Endothelial cell of umbilical vein (primary cell): ENCODE data around the gene LRRC66. TPM values are rescaled to one million over a fixed set of nuclear protein-coding genes. Genes with fewer than 3 reads are reported as not detected.

Experiments
- BruUV-seq: library from RNA; stranded (reverse); fragments of 400-500 nt; replicated peaks from 2 replicates; lab custom pipeline; 2021; lab: Mats Ljungman, UMichigan
- CTCF ChIA-PET: fragments of 300-600, 350-600 bp; sonication (Branson Sonifier 250); formaldehyde crosslinking; loops from one replicate; lab custom pipeline; 2021; ENCODE audit warnings: antibody characterized with exemption, inconsistent platforms; lab: Charles Lee
- POLR2A ChIA-PET: fragments of 300-600, 350-600 bp; sonication (Branson Sonifier 250); formaldehyde crosslinking; loops from one replicate; lab custom pipeline; 2021; ENCODE audit warnings: antibody characterized with exemption, inconsistent platforms; lab: Charles Lee
- DNase-seq: peaks from one replicate; pipeline ENCODE4 v3.0.0-alpha.2; 2011; ENCODE audit warnings: low read depth, low spot score
- FAIRE-seq: peaks from 2 replicates; lab custom pipeline; 2011; peaks lifted over from hg19 to GRCh38; lab: Jason Lieb, UNC
- H2AFZ ChIP-seq: 2 replicates; pipeline ENCODE4 v1.6.0; 2012; ENCODE audit warnings: low read depth, low read length, control low read depth, inconsistent platforms
- H3K27ac ChIP-seq: 2 replicates; pipeline ENCODE4 v1.5.1; 2011; ENCODE audit warnings: low read depth, mild to moderate bottlenecking, control low read depth, low read length, moderate library complexity; ENCODE audit not compliant: insufficient read depth
- H3K27me3 ChIP-seq, 2 experiments: 2 replicates each; pipeline versions ENCODE4 v1.6.0 to v1.6.1; 2011; ENCODE audit warnings: low read length in 2 of 2, mixed read lengths in 1 of 2; ENCODE audit not compliant: control insufficient read depth in 2 of 2, insufficient read depth in 2 of 2
- H3K36me3 ChIP-seq, 2 experiments: 2 replicates in 1 of 2; 3 replicates in 1 of 2; pipeline ENCODE4 v1.5.1; 2011; ENCODE audit warnings: low read length in 2 of 2, mild to moderate bottlenecking in 1 of 2, moderate library complexity in 1 of 2; ENCODE audit not compliant: control insufficient read depth in 2 of 2, insufficient read depth in 2 of 2; ENCODE audit errors: extremely low read depth in 1 of 2
- H3K4me1 ChIP-seq: 3 replicates; pipeline ENCODE4 v1.5.1; 2011; ENCODE audit warnings: mild to moderate bottlenecking, low read length; ENCODE audit not compliant: control insufficient read depth, insufficient read depth; ENCODE audit errors: extremely low read depth
- H3K4me2 ChIP-seq: 2 replicates; pipeline ENCODE4 v1.6.1; 2011; ENCODE audit warnings: low read length, control low read depth, mixed read lengths; ENCODE audit not compliant: insufficient read depth
- H3K4me3 ChIP-seq, 3 experiments: fragments of 200-600 bp in 1 of 3; sonication (generic), shearing (Covaris generic) in 1 of 3; replicated peaks in 1 of 3; 2 replicates each; pipeline ENCODE4 v1.5.1; 2011 to 2016; ENCODE audit warnings: control low read depth in 3 of 3, low read length in 3 of 3, mild to moderate bottlenecking in 2 of 3, inconsistent platforms in 1 of 3, low read depth in 1 of 3, moderate library complexity in 1 of 3; ENCODE audit not compliant: insufficient read depth in 1 of 3
- H3K79me2 ChIP-seq: 2 replicates; pipeline ENCODE4 v1.6.0; 2012; ENCODE audit warnings: low read length, inconsistent platforms; ENCODE audit not compliant: control insufficient read depth, insufficient read depth
- H3K9ac ChIP-seq: replicated peaks from 2 replicates; pipeline ENCODE3; 2011; ENCODE audit warnings: low read length, control low read depth; ENCODE audit not compliant: insufficient read depth; ENCODE audit errors: extremely low read depth
- H3K9me1 ChIP-seq: replicated peaks from 3 replicates; pipeline ENCODE4 v1.6.0; 2011; ENCODE audit warnings: mild to moderate bottlenecking, low read length; ENCODE audit not compliant: control insufficient read depth, insufficient read depth; ENCODE audit errors: extremely low read depth
- H3K9me3 ChIP-seq: replicated peaks from 2 replicates; pipeline ENCODE4 v1.5.1; 2012; ENCODE audit warnings: low read length, inconsistent platforms; ENCODE audit not compliant: control insufficient read depth, insufficient read depth
- H4K20me1 ChIP-seq: replicated peaks from 2 replicates; pipeline ENCODE3; 2011; ENCODE audit warnings: mild to moderate bottlenecking, low read length; ENCODE audit not compliant: control insufficient read depth, insufficient read depth; ENCODE audit errors: extremely low read depth
- EZH2 ChIP-seq: IDR thresholded peaks from 2 replicates; pipeline ENCODE4 v1.6.1; 2012; ENCODE audit warnings: borderline replicate concordance, low read depth, mild to moderate bottlenecking, moderate library complexity, low read length, inconsistent platforms; ENCODE audit not compliant: severe bottlenecking
- FOS ChIP-seq: IDR thresholded peaks from 2 replicates; pipeline ENCODE4 v1.6.1; 2011; ENCODE audit warnings: mild to moderate bottlenecking, low read length, moderate library complexity, borderline replicate concordance; ENCODE audit not compliant: insufficient read depth
- GATA2 ChIP-seq: IDR thresholded peaks from 2 replicates; pipeline ENCODE4 v1.7.0; 2011; ENCODE audit warnings: low read depth, mild to moderate bottlenecking, moderate library complexity, mixed read lengths, low read length; ENCODE audit not compliant: insufficient read length, insufficient read depth
- JUN ChIP-seq: IDR thresholded peaks from 2 replicates; pipeline ENCODE4 v1.6.1; 2011; ENCODE audit warnings: borderline replicate concordance, low read depth; ENCODE audit not compliant: insufficient read length, insufficient read depth
- MYC ChIP-seq: IDR thresholded peaks from one replicate; pipeline ENCODE4 v1.6.1; 2011; ENCODE audit warnings: mild to moderate bottlenecking, low read depth, low read length
- POLR2A ChIP-seq: IDR thresholded peaks from 2 replicates; pipeline ENCODE4 v1.6.1; 2012; ENCODE audit warnings: low read depth, mild to moderate bottlenecking, control low read depth, low read length
- POLR2AphosphoS5 ChIP-seq: IDR thresholded peaks from 2 replicates; pipeline ENCODE4 v1.6.1; 2012; ENCODE audit warnings: low read depth, mild to moderate bottlenecking, control low read depth, low read length, moderate library complexity; ENCODE audit not compliant: insufficient read depth
- dilution Hi-C: fragments of 300-500 bp; cut with MboI; formaldehyde crosslinking; loops from one replicate; pipeline ENCODE4 v1.15.0; 2019; ENCODE audit warnings: low sequenced_read_pairs; ENCODE audit not compliant: extremely low pct_ligation_motif_present
- intact Hi-C: fragments of 100-400 bp; cut with micrococcal nuclease; formaldehyde crosslinking; loops from one replicate; pipeline ENCODE4 v1.10.0; 2022
- polyA plus RNA-seq, 4 experiments: library from polyadenylated mRNA; depleted of rRNA in 3 of 4; stranded (reverse) in 3 of 4; unstranded in 1 of 4; fragments of >200 nt; gene quantifications; 2 replicates each; pipeline versions ENCODE4 v1.2.1 to v1.2.3, GENCODE V29; 2011 to 2012; ENCODE audit warnings: missing spikeins in 1 of 4
- total RNA-seq: library from RNA; stranded (reverse); gene quantifications from 2 replicates; pipeline ENCODE4 v1.2.3, GENCODE V29; 2021
- TF ChIP-seq, protein P1 (sequence below): IDR thresholded peaks from 2 replicates; pipeline ENCODE4 v1.6.1; 2011; ENCODE audit not compliant: insufficient read depth, insufficient read length
- TF ChIP-seq, protein P2 (sequence below), 2 donors: IDR thresholded peaks; 1 replicate in 1 of 2; 2 replicates in 1 of 2; pipeline ENCODE4 v1.5.1; 2011; ENCODE audit warnings: low read length in 2 of 2, mild to moderate bottlenecking in 2 of 2, moderate library complexity in 2 of 2, control low read depth in 1 of 2, inconsistent platforms in 1 of 2, low read depth in 1 of 2; ENCODE audit not compliant: insufficient read depth in 1 of 2; ENCODE audit errors: extremely low read depth in 1 of 2

LRRC66 gene
- total and polyA plus RNA-seq, 2 donors (not counting 3 experiments of a cell fraction or from before 2014, with no cell fraction given), result 0.15 to 0.27 TPM

DNA sequence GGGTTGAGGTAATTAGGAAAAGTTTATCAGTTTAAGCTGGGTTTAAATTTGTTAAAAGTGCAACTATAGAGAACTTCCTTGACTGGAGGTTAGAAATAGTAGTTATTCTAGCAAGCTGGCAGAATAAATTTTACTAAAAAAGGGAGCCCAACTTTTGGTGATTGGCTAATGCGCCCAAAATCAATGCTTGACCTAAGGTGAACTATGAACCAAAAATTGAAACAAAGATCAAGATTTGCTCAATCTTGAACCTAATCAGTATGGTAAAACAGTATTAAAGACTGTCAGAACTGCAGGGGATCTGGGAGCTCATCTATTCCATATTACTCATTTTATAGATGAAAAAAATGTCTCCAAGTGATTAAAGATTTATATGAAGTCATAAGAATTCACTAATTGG, 24.9 kb upstream of the LRRC66 start:
- intact Hi-C loops, result no loop called here
- no peak for DNase-seq
- no peak for FAIRE-seq
- no peaks in the 10 kb centered on the region for H3K36me3 ChIP-seq
- H3K4me3 ChIP-seq, result no peak overlapping the region
- dilution Hi-C loops, result no loop called here
- TF ChIP-seq, protein P1, sequence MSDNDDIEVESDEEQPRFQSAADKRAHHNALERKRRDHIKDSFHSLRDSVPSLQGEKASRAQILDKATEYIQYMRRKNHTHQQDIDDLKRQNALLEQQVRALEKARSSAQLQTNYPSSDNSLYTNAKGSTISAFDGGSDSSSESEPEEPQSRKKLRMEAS, result no peak
- no peak for TF ChIP-seq JUN
- TF ChIP-seq EZH2, result no peak
- TF ChIP-seq, protein P2, sequence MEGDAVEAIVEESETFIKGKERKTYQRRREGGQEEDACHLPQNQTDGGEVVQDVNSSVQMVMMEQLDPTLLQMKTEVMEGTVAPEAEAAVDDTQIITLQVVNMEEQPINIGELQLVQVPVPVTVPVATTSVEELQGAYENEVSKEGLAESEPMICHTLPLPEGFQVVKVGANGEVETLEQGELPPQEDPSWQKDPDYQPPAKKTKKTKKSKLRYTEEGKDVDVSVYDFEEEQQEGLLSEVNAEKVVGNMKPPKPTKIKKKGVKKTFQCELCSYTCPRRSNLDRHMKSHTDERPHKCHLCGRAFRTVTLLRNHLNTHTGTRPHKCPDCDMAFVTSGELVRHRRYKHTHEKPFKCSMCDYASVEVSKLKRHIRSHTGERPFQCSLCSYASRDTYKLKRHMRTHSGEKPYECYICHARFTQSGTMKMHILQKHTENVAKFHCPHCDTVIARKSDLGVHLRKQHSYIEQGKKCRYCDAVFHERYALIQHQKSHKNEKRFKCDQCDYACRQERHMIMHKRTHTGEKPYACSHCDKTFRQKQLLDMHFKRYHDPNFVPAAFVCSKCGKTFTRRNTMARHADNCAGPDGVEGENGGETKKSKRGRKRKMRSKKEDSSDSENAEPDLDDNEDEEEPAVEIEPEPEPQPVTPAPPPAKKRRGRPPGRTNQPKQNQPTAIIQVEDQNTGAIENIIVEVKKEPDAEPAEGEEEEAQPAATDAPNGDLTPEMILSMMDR (IDR thresholded peaks at IDR 0.05; ENCODE audit: extremely low read depth in 1 of 2, insufficient read depth in 1 of 2, low read depth in 1 of 2, low read length in 2 of 2), result no peak
- TF ChIP-seq GATA2, result no peak
- TF ChIP-seq FOS, result no peak
- no peak for TF ChIP-seq POLR2A
- TF ChIP-seq MYC, result no peak
- TF ChIP-seq POLR2AphosphoS5, result no peak
- peaks cover 43 to 57% of the 10 kb centered on the region in 2 experiments for H3K27me3 ChIP-seq
- ChIA-PET POLR2A (no interaction called here), CTCF (no interaction called here)
- no peaks in the 10 kb centered on the region for H4K20me1 ChIP-seq
- H2AFZ ChIP-seq, result no peak overlapping the region
- no peak overlapping the region for H3K27ac ChIP-seq
- BruUV-seq, result no TSS peak
- H3K4me2 ChIP-seq, result no peak overlapping the region
- no peaks in the 10 kb centered on the region for H3K9me3 ChIP-seq
- no peaks in the 10 kb centered on the region for H3K79me2 ChIP-seq
- no peak overlapping the region for H3K9ac ChIP-seq
- H3K4me1 ChIP-seq, result no peaks in the 10 kb centered on the region
- no peaks in the 10 kb centered on the region for H3K9me1 ChIP-seq
